Vagina (tissue), 2 donors: ENCODE results near the gene CDC27.

Experiments used
- POLR2A ChIP-seq, 2 donors: fragments of 450-650 bp; IDR thresholded peaks; one replicate each; pipeline ENCODE4 v1.6.1; 2017; ENCODE audit warnings: antibody characterized with exemption in 2 of 2, mild to moderate bottlenecking in 2 of 2, moderate library complexity in 2 of 2
- TF ChIP-seq, protein P1 (sequence below), 3 experiments: fragments of 450-650 bp in 2 of 3; fragments of 200-600 bp in 1 of 3; sonication (generic) in 1 of 3; IDR thresholded peaks; one replicate each; pipeline ENCODE4 v1.5.1; 2017 to 2019; ENCODE audit warnings: antibody characterized with exemption in 3 of 3, mild to moderate bottlenecking in 2 of 3, moderate library complexity in 2 of 3

DNA sequence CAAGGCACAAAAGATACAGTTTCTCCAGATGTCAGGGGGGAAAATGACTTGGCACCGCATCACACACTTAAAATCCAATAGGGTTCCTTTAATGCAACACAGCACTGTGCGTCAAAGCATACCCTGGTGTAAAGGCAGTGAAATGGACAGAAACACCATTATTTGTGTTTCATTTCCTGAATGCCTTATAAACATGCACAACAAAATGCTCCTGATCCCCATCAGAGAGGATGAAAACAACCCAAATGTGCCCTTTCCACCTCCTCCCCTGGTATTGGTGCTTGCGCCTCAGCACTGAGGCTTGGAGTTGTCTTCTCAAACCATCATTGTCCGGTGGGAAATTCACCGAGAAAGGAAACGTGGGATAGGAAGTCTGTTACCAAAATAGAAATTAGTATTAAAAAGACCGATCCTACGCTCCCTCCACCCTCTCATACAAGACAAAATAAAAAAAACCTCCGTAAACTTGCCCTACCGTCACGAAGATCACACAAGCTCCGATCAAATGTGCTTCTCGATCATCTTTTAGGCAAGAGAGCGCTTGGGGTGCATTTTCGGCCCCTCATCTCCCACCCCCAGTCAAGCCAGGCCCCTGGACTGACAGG, 722 bp downstream of the CDC27 start:
- TF ChIP-seq, protein P1, sequence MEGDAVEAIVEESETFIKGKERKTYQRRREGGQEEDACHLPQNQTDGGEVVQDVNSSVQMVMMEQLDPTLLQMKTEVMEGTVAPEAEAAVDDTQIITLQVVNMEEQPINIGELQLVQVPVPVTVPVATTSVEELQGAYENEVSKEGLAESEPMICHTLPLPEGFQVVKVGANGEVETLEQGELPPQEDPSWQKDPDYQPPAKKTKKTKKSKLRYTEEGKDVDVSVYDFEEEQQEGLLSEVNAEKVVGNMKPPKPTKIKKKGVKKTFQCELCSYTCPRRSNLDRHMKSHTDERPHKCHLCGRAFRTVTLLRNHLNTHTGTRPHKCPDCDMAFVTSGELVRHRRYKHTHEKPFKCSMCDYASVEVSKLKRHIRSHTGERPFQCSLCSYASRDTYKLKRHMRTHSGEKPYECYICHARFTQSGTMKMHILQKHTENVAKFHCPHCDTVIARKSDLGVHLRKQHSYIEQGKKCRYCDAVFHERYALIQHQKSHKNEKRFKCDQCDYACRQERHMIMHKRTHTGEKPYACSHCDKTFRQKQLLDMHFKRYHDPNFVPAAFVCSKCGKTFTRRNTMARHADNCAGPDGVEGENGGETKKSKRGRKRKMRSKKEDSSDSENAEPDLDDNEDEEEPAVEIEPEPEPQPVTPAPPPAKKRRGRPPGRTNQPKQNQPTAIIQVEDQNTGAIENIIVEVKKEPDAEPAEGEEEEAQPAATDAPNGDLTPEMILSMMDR (IDR thresholded peaks at IDR 0.05): no peak
- TF ChIP-seq POLR2A (IDR thresholded peaks at IDR 0.05): no peak
